NCI-H1694 (cell line): ENCODE measurements around the gene DDX47.

ENCODE experiments used
- DNase-seq: peaks from one replicate; lab custom pipeline; 2025; lab: John Stamatoyannopoulos, UW

Gene DDX47

GRCh38 chr12:12813120-12814101, at the start of gene DDX47:
DDX47 (plus strand) TSS chr12:12813346; CDS start chr12:12813368, 22 bp downstream.
- peak; percentile 96 for DNase-seq

- no peak for DNase-seq
Measured at GRCh38 chr12:12764824-12765223, 48.3 kb upstream of the DDX47 start.

GRCh38 chr12:12770262-12770661, 42.9 kb upstream of the DDX47 start:
- DNase-seq, result no peak

GRCh38 chr12:12774791-12775190, 38.4 kb upstream of the DDX47 start:
- DNase-seq, result no peak

- DNase-seq, result no peak
Measured at GRCh38 chr12:12776261-12776660, 36.9 kb upstream of the DDX47 start.

GRCh38 chr12:12777092-12777491, 36.1 kb upstream of the DDX47 start:
- no peak for DNase-seq

GRCh38 chr12:12779007-12779406, 34.1 kb upstream of the DDX47 start:
- DNase-seq, result no peak

GRCh38 chr12:12779529-12779928, 33.6 kb upstream of the DDX47 start:
- DNase-seq, result peak; percentile 92

- DNase-seq, result no peak
Measured at GRCh38 chr12:12784116-12784515, 29.0 kb upstream of the DDX47 start.

- no peak for DNase-seq
Measured at GRCh38 chr12:12784911-12785814, 28.0 kb upstream of the DDX47 start, which contains the start of gene APOLD1. APOLD1 (plus strand) TSS chr12:12785659; CDS start chr12:12785692, 33 bp downstream.

- DNase-seq, result no peak
Measured at GRCh38 chr12:12786351-12786705, 26.8 kb upstream of the DDX47 start.

- DNase-seq, result peak; percentile 63
Measured at GRCh38 chr12:12786706-12787601, 26.2 kb upstream of the DDX47 start.

GRCh38 chr12:12788131-12788530, 25.0 kb upstream of the DDX47 start:
- DNase-seq, result no peak

GRCh38 chr12:12788675-12789368, 24.3 kb upstream of the DDX47 start:
- peak; percentile 93 for DNase-seq

GRCh38 chr12:12790956-12791355, 22.2 kb upstream of the DDX47 start:
- DNase-seq, result no peak

GRCh38 chr12:12791756-12792369, 21.3 kb upstream of the DDX47 start:
- peak; percentile 96 for DNase-seq

- DNase-seq, result peak; percentile 49
Measured at GRCh38 chr12:12792421-12792820, 20.7 kb upstream of the DDX47 start.

GRCh38 chr12:12794686-12795085, 18.5 kb upstream of the DDX47 start:
- no peak for DNase-seq

GRCh38 chr12:12796171-12796570, 17.0 kb upstream of the DDX47 start:
- DNase-seq, result no peak
